DND-41 (cell line): ENCODE measurements around the gene SNAPC1.

Experiments used
- ATAC-seq: fragments of 200-7000 bp; cut with Tn5 transposase; 3 replicates; pipeline ENCODE4 v1.9.1; 2021; ENCODE audit warnings: low read depth; ENCODE audit not compliant: insufficient read depth
- DNase-seq: peaks from one replicate; pipeline ENCODE4 v3.0.0-alpha.2; 2020
- H2AFZ ChIP-seq: 2 replicates; pipeline ENCODE4 v1.6.0; 2012; ENCODE audit warnings: low read depth, low read length
- H3K27ac ChIP-seq: 2 replicates; pipeline ENCODE4 v1.5.1; 2012; ENCODE audit warnings: low read length, inconsistent platforms
- H3K27me3 ChIP-seq: fragments of 200-600 bp; sonication (generic); 2 replicates; pipeline ENCODE4 v1.6.0; 2012; ENCODE audit warnings: low read length, mild to moderate bottlenecking, inconsistent platforms; ENCODE audit not compliant: insufficient read depth, poor library complexity
- H3K36me3 ChIP-seq: 2 replicates; pipeline ENCODE4 v1.5.1; 2012; ENCODE audit warnings: low read length, inconsistent platforms; ENCODE audit not compliant: insufficient read depth
- H3K4me1 ChIP-seq: 2 replicates; pipeline ENCODE4 v1.5.1; 2012; ENCODE audit warnings: mild to moderate bottlenecking, low read length; ENCODE audit not compliant: insufficient read depth
- H3K4me2 ChIP-seq: 2 replicates; pipeline ENCODE4 v1.6.0; 2012; ENCODE audit warnings: mild to moderate bottlenecking, moderate library complexity, low read length, inconsistent platforms; ENCODE audit not compliant: insufficient read depth
- H3K4me3 ChIP-seq, 2 experiments: fragments of 200-600 bp in 1 of 2; shearing (Covaris generic) in 1 of 2; 2 replicates each; pipeline ENCODE4 v1.5.1; 2012 to 2016; ENCODE audit warnings: inconsistent platforms in 2 of 2, low read length in 2 of 2, mild to moderate bottlenecking in 2 of 2, low read depth in 1 of 2, moderate library complexity in 1 of 2
- H3K79me2 ChIP-seq: 2 replicates; pipeline ENCODE4 v1.6.0; 2012; ENCODE audit warnings: low read length, inconsistent platforms; ENCODE audit not compliant: insufficient read depth
- H3K9ac ChIP-seq: 2 replicates; pipeline ENCODE4 v1.6.0; 2012; ENCODE audit warnings: low read depth, mild to moderate bottlenecking, inconsistent platforms, low read length, moderate library complexity
- H3K9me3 ChIP-seq: 2 replicates; pipeline ENCODE4 v1.5.1; 2012; ENCODE audit warnings: low read length, moderate library complexity, mild to moderate bottlenecking, inconsistent platforms; ENCODE audit not compliant: insufficient read depth, severe bottlenecking
- H4K20me1 ChIP-seq: 2 replicates; pipeline ENCODE4 v1.6.0; 2012; ENCODE audit warnings: low read length; ENCODE audit not compliant: insufficient read depth
- EZH2 ChIP-seq: IDR thresholded peaks from 3 replicates; pipeline ENCODE4 v1.6.1; 2012; ENCODE audit warnings: borderline replicate concordance, low read depth, mild to moderate bottlenecking, moderate library complexity, low read length, inconsistent platforms; ENCODE audit not compliant: severe bottlenecking
- TF ChIP-seq, protein P1 (sequence below): IDR thresholded peaks from 2 replicates; pipeline ENCODE4 v1.5.1; 2012; ENCODE audit warnings: borderline replicate concordance, low read length, moderate library complexity, mild to moderate bottlenecking; ENCODE audit not compliant: poor library complexity, severe bottlenecking; ENCODE audit errors: extremely low read depth

The SNAPC1 gene

DNA sequence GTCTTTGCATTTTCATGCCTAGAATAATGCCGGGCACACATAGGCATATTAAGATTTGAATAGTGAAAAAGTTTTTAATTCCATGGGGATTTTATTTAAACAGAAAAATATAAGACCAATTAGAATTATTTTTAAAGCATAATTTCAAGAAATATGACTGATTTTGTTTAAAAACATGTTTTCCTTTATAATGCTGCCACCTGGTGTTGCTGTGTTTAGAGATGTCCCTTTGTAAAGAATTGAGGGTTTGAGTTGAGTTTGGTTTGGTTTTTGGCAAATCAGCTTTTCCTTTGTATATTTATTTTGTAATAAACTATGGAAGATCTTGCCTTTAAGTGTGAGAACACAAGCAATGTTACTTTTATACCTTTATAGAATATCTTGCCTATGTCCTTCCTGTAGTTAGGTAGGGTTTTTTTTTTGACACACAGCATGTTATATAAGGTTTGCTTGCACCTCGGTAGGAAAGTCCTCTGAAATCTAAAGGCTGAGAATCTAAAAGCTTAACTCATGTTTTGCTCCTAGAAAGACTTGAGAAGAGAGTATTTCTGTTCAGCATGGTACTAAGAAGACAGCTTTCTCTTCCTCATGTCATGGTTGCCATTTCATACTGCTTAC lies 31.4 kb upstream of the SNAPC1 start:
- peaks cover 99% of the 10 kb centered on the region for H3K36me3 ChIP-seq
- peaks cover 2% of the 10 kb centered on the region; the same call in 1 of the 2 replicates for H4K20me1 ChIP-seq
- H3K4me2 ChIP-seq: no peak overlapping the region
- H3K4me1 ChIP-seq: no peaks in the 10 kb centered on the region
- no peak for ATAC-seq
- H3K9me3 ChIP-seq: no peaks in the 10 kb centered on the region
- H3K4me3 ChIP-seq: no peak overlapping the region
- H3K79me2 ChIP-seq: peaks cover 2% of the 10 kb centered on the region; the same call in 1 of the 2 replicates
- TF ChIP-seq EZH2: no peak
- TF ChIP-seq, protein P1, sequence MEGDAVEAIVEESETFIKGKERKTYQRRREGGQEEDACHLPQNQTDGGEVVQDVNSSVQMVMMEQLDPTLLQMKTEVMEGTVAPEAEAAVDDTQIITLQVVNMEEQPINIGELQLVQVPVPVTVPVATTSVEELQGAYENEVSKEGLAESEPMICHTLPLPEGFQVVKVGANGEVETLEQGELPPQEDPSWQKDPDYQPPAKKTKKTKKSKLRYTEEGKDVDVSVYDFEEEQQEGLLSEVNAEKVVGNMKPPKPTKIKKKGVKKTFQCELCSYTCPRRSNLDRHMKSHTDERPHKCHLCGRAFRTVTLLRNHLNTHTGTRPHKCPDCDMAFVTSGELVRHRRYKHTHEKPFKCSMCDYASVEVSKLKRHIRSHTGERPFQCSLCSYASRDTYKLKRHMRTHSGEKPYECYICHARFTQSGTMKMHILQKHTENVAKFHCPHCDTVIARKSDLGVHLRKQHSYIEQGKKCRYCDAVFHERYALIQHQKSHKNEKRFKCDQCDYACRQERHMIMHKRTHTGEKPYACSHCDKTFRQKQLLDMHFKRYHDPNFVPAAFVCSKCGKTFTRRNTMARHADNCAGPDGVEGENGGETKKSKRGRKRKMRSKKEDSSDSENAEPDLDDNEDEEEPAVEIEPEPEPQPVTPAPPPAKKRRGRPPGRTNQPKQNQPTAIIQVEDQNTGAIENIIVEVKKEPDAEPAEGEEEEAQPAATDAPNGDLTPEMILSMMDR: peak; percentile 61
- DNase-seq: no peak
- H3K27ac ChIP-seq: no peak overlapping the region
- no peak overlapping the region for H2AFZ ChIP-seq
- no peaks in the 10 kb centered on the region for H3K27me3 ChIP-seq
- H3K9ac ChIP-seq: no peak overlapping the region

DNA sequence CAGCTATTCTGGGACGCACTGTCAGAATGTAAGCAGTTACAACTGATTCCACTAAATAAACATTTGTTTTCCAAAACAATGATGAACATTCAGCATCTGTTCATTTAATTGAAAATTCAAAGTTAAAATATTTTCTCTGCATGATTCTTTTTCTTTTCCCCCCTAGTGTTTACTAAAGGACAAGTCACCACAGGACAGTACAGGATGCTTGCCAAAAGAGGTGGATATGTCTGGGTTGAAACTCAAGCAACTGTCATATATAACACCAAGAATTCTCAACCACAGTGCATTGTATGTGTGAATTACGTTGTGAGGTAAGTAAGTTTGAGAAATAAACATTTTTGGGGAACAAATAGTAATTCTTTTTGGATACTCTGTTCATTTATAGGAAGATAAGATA lies 28.2 kb upstream of the SNAPC1 start:
- Histone ChIP-seq H3K4me2 (no peak overlapping the region), H3K27ac (no peak overlapping the region), H2AFZ (no peak overlapping the region), H4K20me1 (peaks cover 2% of the 10 kb centered on the region; the same call in 1 of the 2 replicates), H3K79me2 (peaks cover 2% of the 10 kb centered on the region; the same call in 1 of the 2 replicates), H3K27me3 (no peaks in the 10 kb centered on the region), H3K36me3 (peaks cover 94% of the 10 kb centered on the region), H3K4me1 (no peaks in the 10 kb centered on the region), H3K9me3 (no peaks in the 10 kb centered on the region), H3K4me3 (no peak overlapping the region), H3K9ac (no peak overlapping the region)
- no peak for DNase-seq
- ATAC-seq: no peak
- no peak for TF ChIP-seq EZH2
- TF ChIP-seq, protein P1: no peak

DNA sequence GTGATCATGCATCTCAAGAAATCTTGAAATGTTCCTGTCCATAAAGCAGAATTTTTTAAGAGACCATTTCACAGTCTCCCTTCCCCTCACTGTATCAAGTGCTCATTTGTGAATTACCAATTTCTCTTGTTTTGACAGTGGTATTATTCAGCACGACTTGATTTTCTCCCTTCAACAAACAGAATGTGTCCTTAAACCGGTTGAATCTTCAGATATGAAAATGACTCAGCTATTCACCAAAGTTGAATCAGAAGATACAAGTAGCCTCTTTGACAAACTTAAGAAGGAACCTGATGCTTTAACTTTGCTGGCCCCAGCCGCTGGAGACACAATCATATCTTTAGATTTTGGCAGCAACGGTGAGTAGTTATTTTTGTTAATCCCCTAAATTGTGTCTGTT lies 25.5 kb upstream of the SNAPC1 start:
- TF ChIP-seq, protein P1: no peak
- TF ChIP-seq EZH2: no peak
- no peak overlapping the region for H3K9ac ChIP-seq
- H3K27me3 ChIP-seq: no peaks in the 10 kb centered on the region
- H2AFZ ChIP-seq: no peak overlapping the region
- H3K27ac ChIP-seq: no peak overlapping the region
- peaks cover 90% of the 10 kb centered on the region for H3K36me3 ChIP-seq
- no peak overlapping the region for H3K4me3 ChIP-seq
- no peak for ATAC-seq
- H3K4me1 ChIP-seq: no peaks in the 10 kb centered on the region
- no peaks in the 10 kb centered on the region for H3K9me3 ChIP-seq
- DNase-seq: no peak
- H3K79me2 ChIP-seq: no peaks in the 10 kb centered on the region
- H3K4me2 ChIP-seq: no peak overlapping the region
- H4K20me1 ChIP-seq: no peaks in the 10 kb centered on the region
